ENCODE results near the gene LONRF3.

LONRF3 gene

DNA sequence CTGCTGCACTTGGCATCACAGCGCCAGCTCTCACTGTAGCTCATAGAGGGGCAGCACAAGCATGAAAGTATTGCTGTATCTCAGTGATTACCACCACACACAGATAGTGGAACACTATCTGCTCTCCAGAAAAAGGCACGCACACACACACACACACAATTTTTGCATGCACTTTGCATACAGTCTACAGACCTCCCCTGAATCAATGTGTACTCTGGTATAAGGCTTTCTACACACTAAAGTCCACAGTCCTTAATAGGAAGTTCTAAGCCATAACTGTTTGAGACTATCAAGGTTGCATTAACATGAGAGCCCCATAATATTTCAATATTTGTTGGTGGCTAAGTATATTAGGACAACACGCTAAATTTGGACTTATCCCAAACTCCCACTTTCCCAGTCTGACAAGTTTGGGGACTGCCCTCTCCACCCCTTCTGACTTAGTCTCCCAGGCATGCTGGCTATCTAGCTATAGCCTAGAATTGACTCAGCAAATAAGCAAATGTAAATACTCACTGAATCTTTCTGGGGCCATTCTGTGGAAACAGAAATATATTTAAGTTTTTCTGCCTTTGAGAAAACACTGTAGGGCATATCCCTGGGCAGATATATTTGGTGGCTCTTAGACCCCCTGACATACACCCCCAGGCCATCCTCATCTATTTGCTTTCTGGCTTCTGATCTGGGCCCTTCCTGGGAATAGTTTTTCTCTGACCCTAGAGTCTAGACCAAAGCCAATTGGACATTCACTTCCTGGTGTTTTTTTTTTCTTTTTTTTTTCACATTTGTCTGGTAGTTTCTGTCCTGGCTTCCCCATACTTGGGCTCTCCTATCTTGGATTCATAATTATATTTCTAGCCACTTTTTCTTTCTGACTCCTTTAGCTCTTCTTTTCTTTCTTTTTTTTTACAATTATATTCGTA is 62.0 kb downstream of the LONRF3 start:
- no peak for DNase-seq (ENCODE audit: low spot score)

DNA sequence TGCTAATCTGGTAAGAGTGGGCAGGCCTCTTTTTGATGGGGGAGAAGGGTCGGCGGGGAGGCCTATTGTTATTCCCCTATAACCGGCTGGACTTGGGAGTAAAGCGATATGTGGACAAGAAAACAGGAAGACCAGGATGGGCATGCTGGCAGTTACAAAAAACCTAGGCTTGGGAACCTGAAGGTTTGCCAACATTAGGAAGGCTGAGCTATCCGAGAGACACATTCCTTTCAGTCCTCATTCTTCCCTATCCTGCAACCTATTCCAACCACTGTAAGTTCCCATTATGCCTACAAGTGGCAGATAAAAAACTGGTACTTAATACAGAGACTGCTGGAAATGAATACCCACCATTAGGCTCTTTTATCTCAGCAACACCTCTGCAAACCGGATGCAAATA is 66.0 kb downstream of the LONRF3 start:
- DNase-seq (ENCODE audit: low spot score) = no peak

DNA sequence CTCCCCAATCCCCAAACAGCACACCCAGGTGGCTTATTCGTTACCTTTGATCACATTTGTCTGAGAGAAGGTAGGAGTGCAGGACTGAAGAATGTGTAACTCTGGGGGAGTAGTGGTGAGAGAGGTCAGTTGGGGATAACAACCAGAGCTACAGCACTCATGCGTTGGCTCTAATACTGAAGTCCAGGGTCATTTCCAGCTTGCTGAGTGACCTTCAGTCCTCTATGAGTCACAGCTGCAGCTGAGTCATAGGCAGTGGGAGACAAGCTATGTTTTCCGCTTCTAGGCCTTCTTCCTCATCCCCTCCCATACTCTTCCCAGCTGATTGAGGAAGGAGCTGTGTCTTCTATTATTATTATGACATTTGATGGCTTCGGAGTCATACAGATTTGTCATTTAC is 66.8 kb downstream of the LONRF3 start:
- DNase-seq (ENCODE audit: low spot score) = no peak

DNA sequence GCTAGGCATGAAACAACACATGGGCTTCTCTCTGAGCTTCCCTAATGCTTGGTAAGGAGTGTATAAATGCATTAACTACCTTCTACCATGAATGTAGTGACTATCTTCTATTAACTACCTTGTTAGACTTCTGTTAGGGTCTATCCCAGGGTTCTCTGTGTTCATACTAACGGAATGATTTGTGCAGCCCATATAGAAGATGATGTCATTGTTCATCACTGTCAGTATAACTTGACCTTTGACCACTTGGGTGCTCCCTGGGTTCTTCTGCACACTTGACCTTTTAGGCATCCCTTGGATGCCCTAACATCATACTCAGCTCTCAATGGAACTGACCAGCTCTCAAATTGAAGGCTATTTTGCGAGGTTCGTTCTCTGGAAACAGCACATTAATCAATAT is 67.6 kb downstream of the LONRF3 start:
- DNase-seq (ENCODE audit: low spot score) = no peak

DNA sequence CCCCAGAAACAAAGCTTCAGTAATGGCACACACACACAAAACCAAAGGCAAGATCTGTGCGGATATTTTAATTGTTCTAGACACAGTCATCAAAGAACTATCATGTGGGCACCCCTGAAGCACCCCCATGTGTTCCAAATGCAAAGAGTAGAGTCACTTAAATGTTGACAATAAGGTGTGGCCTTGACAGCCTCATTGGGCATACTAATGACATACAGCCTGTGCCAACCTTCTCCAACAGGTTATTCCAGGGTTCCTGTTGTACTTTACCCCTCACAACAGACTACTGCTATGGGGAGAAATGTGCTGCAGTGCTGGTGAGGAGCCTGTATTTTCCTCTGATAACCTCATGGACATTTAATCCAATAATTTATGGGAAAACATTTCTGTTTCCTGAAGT is 68.6 kb downstream of the LONRF3 start:
- no peak for DNase-seq (ENCODE audit: low spot score)

DNA sequence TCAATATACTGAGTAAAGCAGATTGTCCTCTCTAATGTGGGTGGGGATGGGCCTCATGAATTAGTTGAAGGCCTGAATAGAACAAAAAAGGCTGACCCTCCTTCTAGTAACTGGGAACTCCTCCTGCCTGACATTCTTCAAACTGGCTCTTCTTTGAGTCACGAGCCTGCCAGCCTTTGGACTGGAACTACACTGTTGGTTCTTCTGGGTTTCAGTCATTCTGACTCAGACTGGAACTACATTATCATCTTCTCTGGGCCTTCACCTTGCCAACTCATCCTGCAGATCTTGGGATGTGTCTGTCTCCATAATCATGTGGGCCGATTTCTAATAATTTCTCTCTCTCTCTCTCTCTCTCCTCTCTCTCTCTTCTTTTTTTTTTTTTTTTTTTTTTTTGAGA is 71.5 kb downstream of the LONRF3 start:
- DNase-seq (ENCODE audit: low spot score) = no peak

DNA sequence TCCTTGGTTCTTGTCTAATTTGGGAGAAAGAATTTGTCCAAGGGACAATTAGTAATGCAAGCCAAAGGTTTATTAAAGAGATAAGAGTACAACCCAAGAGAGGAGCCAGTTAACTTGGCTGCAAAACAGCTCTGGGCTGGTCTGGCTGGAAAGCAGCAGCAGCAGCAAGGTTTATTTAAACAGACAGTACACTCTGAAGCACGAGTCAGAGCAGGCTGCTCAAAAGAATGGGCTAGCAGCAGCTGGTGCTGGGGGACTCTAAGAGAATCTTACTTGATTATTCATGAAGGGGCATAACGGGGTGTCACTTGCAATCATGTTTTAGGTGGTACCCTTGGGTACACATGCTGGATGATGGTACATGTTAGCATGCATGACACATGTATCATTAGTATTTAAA is 81.3 kb downstream of the LONRF3 start:
- no peak for DNase-seq (ENCODE audit: low spot score)

DNA sequence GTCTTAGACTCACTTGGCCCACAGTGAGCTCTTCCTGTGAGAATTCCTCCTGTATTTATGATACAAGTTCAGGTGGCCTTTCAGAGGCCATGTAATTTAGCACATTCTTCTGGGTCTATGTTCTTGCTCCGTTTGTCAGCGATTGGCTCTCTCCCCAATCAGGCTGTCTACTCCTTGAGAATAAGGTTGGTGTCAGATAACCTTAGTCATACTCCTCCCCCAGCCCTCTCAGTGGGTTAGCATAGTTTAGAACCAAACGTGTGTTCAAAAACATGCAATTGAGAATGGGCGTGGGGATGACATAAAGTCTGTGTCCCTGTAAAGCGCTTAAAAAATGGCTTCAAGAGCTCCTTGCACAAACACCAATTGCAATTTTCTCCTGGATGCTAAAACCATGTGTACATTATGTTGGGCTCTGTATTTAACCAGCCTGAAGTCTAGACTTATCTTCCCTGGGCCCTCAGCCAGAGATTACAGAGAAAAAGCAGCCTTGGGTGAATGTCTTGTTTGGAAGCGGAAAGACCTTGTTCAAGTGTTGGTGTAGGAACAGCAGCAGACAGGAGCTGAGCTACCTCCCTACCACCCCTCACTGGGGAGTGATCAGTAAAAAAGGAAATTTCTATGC is 88.4 kb downstream of the LONRF3 start:
- DNase-seq (ENCODE audit: low spot score) = no peak

DNA sequence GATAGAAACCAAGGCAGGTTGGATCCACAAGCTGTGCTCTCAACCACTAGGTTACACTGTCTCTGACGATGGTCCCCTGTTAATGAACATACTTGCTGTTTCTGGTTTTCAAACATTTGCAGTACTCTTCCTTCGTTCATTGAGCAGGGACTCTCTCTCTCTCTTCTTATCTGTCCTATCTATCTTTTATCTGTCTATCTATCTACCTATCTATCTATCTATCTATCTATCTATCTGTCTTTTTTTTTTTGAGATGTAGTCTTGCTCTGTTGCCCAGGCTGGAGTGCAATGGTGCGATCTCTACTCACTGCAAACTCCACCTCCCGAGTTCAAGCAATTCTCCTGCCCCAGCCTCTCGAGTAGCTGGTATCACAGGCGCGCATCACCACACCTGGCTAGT is 89.0 kb downstream of the LONRF3 start:
- DNase-seq (ENCODE audit: low spot score) = no peak

DNA sequence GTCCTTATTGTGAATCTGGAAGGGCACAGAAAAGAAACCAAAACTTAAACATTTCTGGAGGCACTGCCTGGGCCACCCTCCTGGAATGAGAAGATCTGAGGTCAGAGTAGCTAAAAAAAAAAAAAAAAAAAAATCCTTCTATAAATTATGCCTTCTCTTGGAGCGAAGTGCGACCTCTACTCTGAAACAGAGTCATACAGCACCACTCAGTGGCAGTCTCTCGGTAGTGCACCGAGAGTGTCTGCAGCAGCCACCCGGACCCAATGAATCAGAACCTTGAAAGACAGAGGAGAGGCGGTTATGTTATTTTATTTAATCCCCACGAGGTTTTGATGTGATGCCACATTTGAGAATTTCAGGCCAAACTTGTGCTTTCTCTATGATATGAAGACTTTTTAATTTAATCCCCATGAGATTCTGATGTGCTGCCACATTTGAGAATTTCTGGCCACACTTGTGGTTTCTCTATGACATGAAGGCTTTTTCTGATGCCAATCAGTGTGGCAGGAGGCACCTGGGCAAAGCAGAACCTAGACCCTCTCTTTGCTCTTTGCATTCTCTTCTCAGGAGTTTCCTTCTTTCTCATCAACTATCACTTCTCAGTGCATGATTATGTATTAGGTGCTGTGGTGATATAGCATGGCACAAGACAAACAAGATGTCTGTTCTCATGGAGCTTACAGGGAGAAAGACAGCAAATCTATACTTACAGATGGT is 92.8 kb downstream of the LONRF3 start:
- DNase-seq (ENCODE audit: low spot score) = peak; percentile 59
